Activated CD8-positive, alpha-beta memory T cell treated with anti-CD3 and anti-CD28 coated beads, Interleukin-2, amount 10 ng/mL, durations not matched to agents 7 days and 5 days (primary cell): Measurements from ENCODE around the gene PRRG2. TPM values are rescaled to one million over a fixed set of nuclear protein-coding genes. Genes with fewer than 3 reads are reported as not detected.
A peak's percentile ranks its signal among the peaks of the same experiment; 100 is the strongest.

Experiments used
- ATAC-seq: fragments of 150-1000 bp; cut with Tn5 transposase; one replicate; pipeline ENCODE4 v1.10.0; 2021; ENCODE audit warnings: moderate library complexity
- CTCF ChIA-PET: fragments of 350-600 bp; sonication (Branson Sonifier 250); formaldehyde crosslinking; loops from one replicate; lab custom pipeline; 2021; ENCODE audit warnings: antibody characterized with exemption; lab: Charles Lee
- DNase-seq: peaks from one replicate; pipeline ENCODE4 v3.0.0-alpha.2; 2020
- H3K27ac Mint-ChIP-seq: one replicate; pipeline ENCODE4 v1.8.0; 2021; ENCODE audit warnings: mild to moderate bottlenecking, mixed read lengths
- H3K27me3 Mint-ChIP-seq: one replicate; pipeline ENCODE4 v1.8.0; 2021; ENCODE audit warnings: mixed read lengths
- H3K36me3 Mint-ChIP-seq: one replicate; pipeline ENCODE4 v1.8.0; 2021; ENCODE audit warnings: mild to moderate bottlenecking, mixed read lengths
- H3K4me1 Mint-ChIP-seq: one replicate; pipeline ENCODE4 v1.8.0; 2021; ENCODE audit warnings: mixed read lengths
- H3K4me3 Mint-ChIP-seq: one replicate; pipeline ENCODE4 v1.8.0; 2021; ENCODE audit warnings: mild to moderate bottlenecking, moderate library complexity, mixed read lengths
- H3K9me3 Mint-ChIP-seq: one replicate; pipeline ENCODE4 v1.8.0; 2022; ENCODE audit warnings: low read depth, mixed read lengths
- total RNA-seq, 2 experiments: library from RNA; stranded (reverse); gene quantifications; one replicate each; pipeline ENCODE4 v1.2.3, GENCODE V29; 2021

Gene PRRG2
- 1 to 10 TPM in 1 of 2 experiments, under 1 TPM in 1; 0.49 to 2.4 TPM for total RNA-seq

- no peak for ATAC-seq
- no peaks in the 10 kb centered on the region for H3K27me3 Mint-ChIP-seq
- CTCF ChIA-PET, result interaction anchor here (1.2 to 4.2 kb wide), 13 partner anchors 9 to 105 kb away, joined by 3 to 55 read pairs (median 7); partner anchors contain the start of genes PRMT1 and RRAS
- H3K27ac Mint-ChIP-seq, result peak within 1 kb of the TSS; percentile 94
- peaks cover 28% of the 10 kb centered on the region for H3K4me1 Mint-ChIP-seq
- H3K36me3 Mint-ChIP-seq, result peaks cover 7% of the 10 kb centered on the region
- no peaks in the 10 kb centered on the region for H3K9me3 Mint-ChIP-seq
- peak within 1 kb of the TSS; percentile 92 for H3K4me3 Mint-ChIP-seq
- no peak for DNase-seq
These were observed at the start of gene PRRG2 for GRCh38 chr19:49581007-49581508. Gene PRRG2 (plus strand): TSS chr19:49581316. CDS start chr19:49583220, 1,904 bp downstream.

GRCh38 chr19:49533551-49534488 is 47.3 kb upstream of the PRRG2 start:
- H3K27ac Mint-ChIP-seq, result peak overlapping the region; percentile 62
- CTCF ChIA-PET, result interaction anchor here (0.7 to 4.5 kb wide), 16 partner anchors 13 to 144 kb away, joined by 3 to 34 read pairs (median 5); partner anchors contain the start of genes NOSIP, PRRG2 and SCAF1
- DNase-seq (peak; percentile 86), ATAC-seq (peak; percentile 94)
- H3K4me1 Mint-ChIP-seq, result peaks cover 23% of the 10 kb centered on the region
- no peaks in the 10 kb centered on the region for H3K9me3 Mint-ChIP-seq
- peak overlapping the region; percentile 74 for H3K4me3 Mint-ChIP-seq
- peaks cover 2% of the 10 kb centered on the region for H3K27me3 Mint-ChIP-seq
- no peaks in the 10 kb centered on the region for H3K36me3 Mint-ChIP-seq

- H3K27me3 Mint-ChIP-seq, result peaks cover 2% of the 10 kb centered on the region
These were observed 46.3 kb upstream of the PRRG2 start for GRCh38 chr19:49534632-49535385.

GRCh38 chr19:49536921-49537462 is 44.1 kb upstream of the PRRG2 start:
- no peak overlapping the region for H3K27ac Mint-ChIP-seq
- peaks cover 26% of the 10 kb centered on the region for H3K4me1 Mint-ChIP-seq
- CTCF ChIA-PET, result interaction anchor here (1.2 to 4.5 kb wide), 3 partner anchors 9 to 31 kb away, joined by 4 to 24 read pairs (median 14); no protein-coding TSS in a partner anchor
- H3K36me3 Mint-ChIP-seq, result no peaks in the 10 kb centered on the region
- H3K9me3 Mint-ChIP-seq, result no peaks in the 10 kb centered on the region
- peaks cover 2% of the 10 kb centered on the region for H3K27me3 Mint-ChIP-seq
- no peak for ATAC-seq
- DNase-seq, result no peak
- no peak overlapping the region for H3K4me3 Mint-ChIP-seq

More at GRCh38 chr19:49534632-49535385, 46.3 kb upstream of the PRRG2 start:
- Mint-ChIP-seq H3K9me3 (no peaks in the 10 kb centered on the region), H3K4me1 (peaks cover 23% of the 10 kb centered on the region), H3K4me3 (peak overlapping the region; percentile 74), H3K27ac (peak overlapping the region; percentile 33), H3K36me3 (no peaks in the 10 kb centered on the region)
- ATAC-seq (no peak), DNase-seq (no peak)
- CTCF ChIA-PET, result interaction anchor here (0.7 to 4.5 kb wide), 19 partner anchors 11 to 144 kb away, joined by 3 to 34 read pairs (median 5); partner anchors contain the start of genes NOSIP, PRRG2 and SCAF1

GRCh38 chr19:49538643-49539042 is 42.5 kb upstream of the PRRG2 start:
- ATAC-seq (no peak), DNase-seq (no peak)
- CTCF ChIA-PET, result interaction anchor here (0.9 to 1.6 kb wide), 3 partner anchors 8 to 32 kb away, joined by 3 to 5 read pairs (median 4); no protein-coding TSS in a partner anchor
- Mint-ChIP-seq H3K9me3 (no peaks in the 10 kb centered on the region), H3K36me3 (no peaks in the 10 kb centered on the region), H3K4me1 (peaks cover 16% of the 10 kb centered on the region), H3K4me3 (no peak overlapping the region), H3K27me3 (peaks cover 2% of the 10 kb centered on the region), H3K27ac (no peak overlapping the region)

GRCh38 chr19:49539192-49539952 is 41.7 kb upstream of the PRRG2 start:
- no peak overlapping the region for H3K27ac Mint-ChIP-seq
- no peaks in the 10 kb centered on the region for H3K36me3 Mint-ChIP-seq
- no peak for DNase-seq
- CTCF ChIA-PET, result interaction anchor here (0.7 to 1.6 kb wide), 4 partner anchors 7 to 66 kb away, joined by 3 to 5 read pairs (median 4); no protein-coding TSS in a partner anchor
- peaks cover 14% of the 10 kb centered on the region for H3K4me1 Mint-ChIP-seq
- no peak for ATAC-seq
- H3K4me3 Mint-ChIP-seq, result no peak overlapping the region
- peaks cover 2% of the 10 kb centered on the region for H3K27me3 Mint-ChIP-seq
- H3K9me3 Mint-ChIP-seq, result no peaks in the 10 kb centered on the region

- no peak for DNase-seq
- CTCF ChIA-PET, result interaction anchor here (1.6 kb wide), 1 partner anchor 28 kb away, joined by 5 read pairs; no protein-coding TSS in a partner anchor
- Mint-ChIP-seq H3K27ac (no peak overlapping the region), H3K4me1 (peaks cover 6% of the 10 kb centered on the region), H3K36me3 (no peaks in the 10 kb centered on the region), H3K9me3 (no peaks in the 10 kb centered on the region), H3K4me3 (no peak overlapping the region), H3K27me3 (no peaks in the 10 kb centered on the region)
- ATAC-seq, result no peak
These were observed 39.2 kb upstream of the PRRG2 start for GRCh38 chr19:49541914-49542313.

- no peak overlapping the region for H3K4me3 Mint-ChIP-seq
- H3K4me1 Mint-ChIP-seq, result peaks cover 11% of the 10 kb centered on the region
- H3K9me3 Mint-ChIP-seq, result no peaks in the 10 kb centered on the region
- CTCF ChIA-PET, result interaction anchor here (1.6 kb wide), 1 partner anchor 11 kb away, joined by 3 read pairs; no protein-coding TSS in a partner anchor
- ATAC-seq (no peak), DNase-seq (no peak)
- no peak overlapping the region for H3K27ac Mint-ChIP-seq
- H3K36me3 Mint-ChIP-seq, result no peaks in the 10 kb centered on the region
- H3K27me3 Mint-ChIP-seq, result no peaks in the 10 kb centered on the region
These were observed 38.7 kb upstream of the PRRG2 start for GRCh38 chr19:49542446-49542845.

- H3K27me3 Mint-ChIP-seq, result no peaks in the 10 kb centered on the region
- no peak overlapping the region for H3K4me3 Mint-ChIP-seq
- no peaks in the 10 kb centered on the region for H3K9me3 Mint-ChIP-seq
- H3K4me1 Mint-ChIP-seq, result peaks cover 11% of the 10 kb centered on the region
- DNase-seq (no peak), ATAC-seq (no peak)
- H3K27ac Mint-ChIP-seq, result no peak overlapping the region
- CTCF ChIA-PET, result interaction anchor here (1.6 to 19.1 kb wide), 2 partner anchors 10 to 29 kb away, joined by 3 to 325 read pairs; no protein-coding TSS in a partner anchor
- no peaks in the 10 kb centered on the region for H3K36me3 Mint-ChIP-seq
These were observed 38.1 kb upstream of the PRRG2 start for GRCh38 chr19:49543032-49543431.

GRCh38 chr19:49544154-49544553 is 37.0 kb upstream of the PRRG2 start:
- no peaks in the 10 kb centered on the region for H3K9me3 Mint-ChIP-seq
- H3K36me3 Mint-ChIP-seq, result no peaks in the 10 kb centered on the region
- H3K4me3 Mint-ChIP-seq, result no peak overlapping the region
- H3K27ac Mint-ChIP-seq, result peak overlapping the region; percentile 17
- CTCF ChIA-PET, result interaction anchor here (0.7 to 19.1 kb wide), 2 partner anchors 17 to 28 kb away, joined by 3 to 325 read pairs; partner anchors contain the start of gene RCN3
- DNase-seq (no peak), ATAC-seq (no peak)
- peaks cover 18% of the 10 kb centered on the region for H3K4me1 Mint-ChIP-seq
- H3K27me3 Mint-ChIP-seq, result no peaks in the 10 kb centered on the region

- Mint-ChIP-seq H3K27ac (peak overlapping the region; percentile 55), H3K4me1 (peaks cover 23% of the 10 kb centered on the region), H3K9me3 (no peaks in the 10 kb centered on the region), H3K36me3 (peaks cover 2% of the 10 kb centered on the region), H3K4me3 (peak overlapping the region; percentile 23), H3K27me3 (no peaks in the 10 kb centered on the region)
- peak; percentile 78 for DNase-seq
- ATAC-seq, result peak; percentile 85
- CTCF ChIA-PET, result interaction anchor here (0.6 to 19.1 kb wide), 33 partner anchors 8 to 260 kb away, joined by 3 to 325 read pairs (median 5); partner anchors contain the start of genes FLT3LG, NOSIP, PRMT1 and PRR12
These were observed 34.1 kb upstream of the PRRG2 start for GRCh38 chr19:49546825-49547565.
